ENCODE data around the gene DPCD.
"Not testable (repeated sequence)": the region's sequence is repeated elsewhere in the genome, so short reads cannot be mapped to it uniquely, and the experiment has no call there.

DPCD gene

GRCh38 chr10:101585841-101586240 is 2.3 kb upstream of the DPCD start:
- no peak for DNase-seq (ENCODE audit: low read depth)

GRCh38 chr10:101588879-101589278 is 758 bp downstream of the DPCD start:
- no peak for DNase-seq (ENCODE audit: low read depth)

- not testable (repeated sequence) for DNase-seq (ENCODE audit: low read depth)
Measured at GRCh38 chr10:101593331-101593730, 5.2 kb downstream of the DPCD start.

DNA sequence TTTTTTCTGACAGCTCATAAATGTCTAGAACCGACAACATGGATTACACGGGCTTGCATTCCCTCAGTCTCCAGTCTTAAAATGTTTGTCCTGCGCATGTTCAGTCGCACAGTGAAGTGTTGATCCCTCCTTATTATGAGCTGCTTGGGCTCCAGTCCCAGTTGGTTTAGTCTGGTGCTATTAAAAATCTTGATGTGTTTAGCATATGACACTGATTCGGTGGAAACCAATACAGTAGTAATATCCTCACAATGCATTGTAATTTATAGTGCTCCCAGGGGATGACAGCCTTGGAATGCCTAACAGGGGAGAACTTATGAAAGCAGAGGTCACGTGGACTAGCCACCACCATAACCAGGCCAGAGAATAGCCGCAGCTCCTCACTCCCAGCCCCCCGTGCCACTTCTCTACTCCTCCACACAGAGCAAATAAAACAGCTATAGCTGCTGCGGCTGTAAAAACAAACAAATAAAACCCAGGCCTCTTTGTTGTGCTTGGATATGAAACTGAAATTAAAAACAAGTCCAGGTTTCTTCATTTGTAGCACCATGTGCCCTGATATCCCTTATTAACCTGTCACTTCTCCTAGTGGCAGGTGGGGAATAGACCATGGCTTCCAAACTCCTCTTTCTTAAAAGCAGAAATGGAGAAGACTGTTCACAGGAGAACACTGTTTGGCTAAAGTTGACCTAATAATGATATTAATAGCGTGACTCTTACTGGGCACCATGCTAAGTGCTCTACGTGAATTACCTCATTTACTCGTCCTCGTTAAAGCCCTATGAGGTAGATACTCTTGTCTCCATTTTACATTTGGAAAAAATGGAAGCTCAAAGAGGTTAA is 7.7 kb downstream of the DPCD start:
- DNase-seq (ENCODE audit: low read depth), result no peak

- DNase-seq (ENCODE audit: low read depth), result no peak
Measured at GRCh38 chr10:101597091-101597900, 9.2 kb downstream of the DPCD start.

DNA sequence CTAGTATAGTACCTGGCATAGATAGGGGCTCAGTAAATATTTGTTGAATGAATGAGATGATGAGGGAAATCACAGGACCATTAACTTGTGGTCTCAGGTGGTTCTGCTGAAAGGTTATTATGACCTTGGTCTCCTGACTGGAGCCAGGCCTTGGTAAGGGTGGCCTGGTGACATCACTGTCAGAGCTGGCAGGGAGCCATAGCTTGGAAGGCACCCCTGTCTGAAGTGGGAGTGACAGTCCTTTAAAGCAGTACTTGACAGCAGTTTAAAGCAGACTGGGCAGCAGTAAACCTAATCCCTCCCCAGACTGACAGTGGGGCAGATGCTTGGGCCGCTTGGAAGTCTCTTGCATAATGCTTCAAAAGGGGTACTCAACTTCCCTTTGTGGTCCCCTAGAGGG is 13.4 kb downstream of the DPCD start:
- no peak for DNase-seq (ENCODE audit: low read depth)

DNA sequence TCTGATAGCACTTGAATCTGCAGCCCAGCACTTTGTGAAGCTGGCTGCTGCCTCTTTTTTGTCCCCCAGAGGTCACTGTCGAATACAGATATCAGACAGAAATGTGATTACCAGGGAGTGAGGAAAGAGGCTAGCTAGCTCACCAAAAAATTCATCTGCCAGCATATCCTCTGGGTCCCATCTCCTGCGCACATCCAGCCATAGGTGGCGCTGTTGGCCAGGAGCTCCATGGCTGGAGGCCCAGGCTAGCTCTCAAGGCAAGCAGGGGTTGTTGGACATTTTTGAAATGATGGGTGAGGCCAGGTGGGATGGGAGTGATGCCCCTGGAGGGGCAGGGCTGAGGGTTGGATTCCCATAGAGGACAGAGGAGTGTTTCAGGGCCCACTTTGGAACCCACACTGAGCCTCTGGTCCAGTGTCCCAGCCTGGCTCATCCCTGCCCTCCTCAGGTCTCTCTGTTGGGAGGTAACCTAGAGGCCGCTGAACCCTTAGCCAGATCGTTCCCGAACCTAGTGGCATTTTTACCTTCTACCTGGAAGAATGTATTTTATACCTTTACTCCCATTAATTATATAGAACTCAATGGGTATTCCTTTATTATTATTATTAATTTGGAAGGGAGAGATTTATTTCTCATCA is 14.8 kb downstream of the DPCD start:
- DNase-seq (ENCODE audit: low read depth), result peak; percentile 16

- DNase-seq (ENCODE audit: low read depth), result no peak
Measured at GRCh38 chr10:101607124-101607523, 19.0 kb downstream of the DPCD start.

DNA sequence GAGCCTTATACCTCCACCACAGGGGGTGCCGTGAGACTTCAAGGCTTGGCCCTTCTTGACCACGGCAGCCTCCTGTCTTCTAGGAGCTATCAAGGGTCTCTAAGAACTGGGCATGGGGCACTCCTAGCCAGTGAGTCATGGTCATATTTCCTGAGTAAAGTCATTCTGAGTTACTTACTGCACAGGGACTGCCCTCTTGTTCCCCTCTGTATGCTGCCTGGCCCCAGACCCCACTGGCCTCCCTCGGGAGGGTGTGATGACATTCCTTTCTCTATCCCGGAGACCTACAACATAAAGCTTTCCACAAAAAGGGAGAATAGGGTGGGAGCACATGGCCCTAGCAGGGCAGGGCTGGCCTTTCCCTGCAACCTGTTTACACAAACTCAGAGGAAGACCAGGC is 21.4 kb downstream of the DPCD start:
- no peak for DNase-seq (ENCODE audit: low read depth)

GRCh38 chr10:101611096-101611905 is 23.2 kb downstream of the DPCD start:
- DNase-seq (ENCODE audit: low read depth), result no peak

DNA sequence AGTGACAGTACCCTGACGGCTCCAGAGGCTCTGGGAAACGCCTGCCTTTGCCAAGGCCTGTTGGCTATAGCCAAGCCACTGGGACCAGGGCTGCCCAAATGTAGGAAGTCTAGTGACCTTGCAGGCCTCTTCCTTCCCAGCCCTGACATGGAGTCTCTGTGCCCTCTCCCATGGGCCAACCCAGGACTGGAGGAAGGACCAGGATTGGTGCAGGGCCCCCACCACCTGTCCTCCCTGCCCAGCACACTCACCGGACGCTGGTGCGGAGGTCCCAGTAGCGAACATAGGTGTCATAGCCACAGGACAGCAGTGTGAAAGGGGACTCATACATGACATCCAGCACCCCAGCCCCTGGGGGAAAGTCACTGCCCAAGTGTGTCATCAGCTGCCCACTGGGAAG is 24.0 kb downstream of the DPCD start:
- no peak for DNase-seq (ENCODE audit: low read depth)

DNA sequence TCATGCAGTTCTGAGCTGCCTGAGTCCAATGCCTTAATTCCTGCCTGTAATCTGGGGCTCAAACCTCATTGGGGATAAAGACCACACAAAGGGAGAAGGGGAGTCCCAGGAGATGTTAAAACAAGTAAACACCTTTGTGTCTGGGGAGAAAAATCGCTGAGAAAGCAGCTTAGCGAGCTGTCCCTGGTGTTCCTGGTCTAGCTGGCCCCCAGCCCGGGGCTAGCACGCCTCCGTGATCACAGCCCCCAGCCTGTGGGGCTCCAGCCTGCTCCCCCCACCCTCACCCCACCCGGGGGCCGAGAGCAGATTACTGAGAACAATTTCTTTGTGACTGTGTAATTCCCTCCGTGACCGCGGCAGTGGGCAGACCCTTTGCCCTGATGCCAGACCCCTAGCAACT is 24.8 kb downstream of the DPCD start:
- DNase-seq (ENCODE audit: low read depth), result no peak

DNA sequence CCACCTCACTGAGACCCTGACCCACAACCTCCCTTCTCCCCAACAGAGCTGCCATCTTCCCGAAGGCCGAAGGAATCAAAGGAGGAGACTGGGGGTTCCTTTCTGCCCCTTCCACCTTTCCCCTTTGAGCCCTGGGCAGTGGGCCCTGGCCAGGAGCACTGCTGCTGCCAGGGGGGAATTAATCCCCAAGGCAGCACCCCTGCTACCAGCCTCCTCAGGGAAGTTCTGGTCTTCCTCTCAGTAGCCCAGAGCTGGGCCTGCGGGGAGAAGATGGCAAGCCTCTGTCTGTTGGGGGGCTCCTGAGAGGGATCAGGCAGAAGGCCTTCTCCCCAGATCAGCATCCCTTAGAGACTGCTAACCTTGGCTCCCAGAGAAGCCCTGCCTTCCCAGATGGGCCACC is 25.5 kb downstream of the DPCD start:
- no peak for DNase-seq (ENCODE audit: low read depth)

- no peak for DNase-seq (ENCODE audit: low read depth)
Measured at GRCh38 chr10:101614663-101615524, 26.8 kb downstream of the DPCD start.

DNA sequence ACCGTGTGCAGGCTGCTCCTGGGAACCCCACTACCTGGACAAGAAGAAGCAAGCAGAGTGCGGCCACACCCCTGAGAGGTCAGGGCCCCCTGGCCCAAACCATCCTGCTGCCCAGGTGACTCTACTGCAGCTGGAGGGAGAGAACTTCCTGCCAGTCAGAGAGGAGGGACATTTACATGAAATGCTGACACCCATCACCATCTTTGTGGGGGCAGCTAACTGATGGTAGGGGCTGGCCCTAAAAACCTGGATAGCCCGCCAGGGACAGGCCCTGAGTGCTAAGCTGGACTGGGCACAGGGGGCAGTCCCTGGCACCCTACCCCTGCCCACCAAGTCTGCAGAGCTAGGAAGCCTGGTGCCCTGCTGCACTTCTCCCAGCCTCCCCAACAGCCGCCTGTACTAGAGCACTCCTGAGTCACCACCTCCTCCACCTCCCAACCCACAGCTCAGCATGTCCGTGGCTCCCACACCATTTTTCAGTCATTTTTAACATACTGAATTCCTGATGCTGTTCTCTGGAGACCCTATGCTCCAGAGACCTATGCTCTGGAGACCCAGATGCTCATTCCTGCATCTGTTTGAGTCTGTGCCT is 27.5 kb downstream of the DPCD start:
- DNase-seq (ENCODE audit: low read depth), result no peak

DNA sequence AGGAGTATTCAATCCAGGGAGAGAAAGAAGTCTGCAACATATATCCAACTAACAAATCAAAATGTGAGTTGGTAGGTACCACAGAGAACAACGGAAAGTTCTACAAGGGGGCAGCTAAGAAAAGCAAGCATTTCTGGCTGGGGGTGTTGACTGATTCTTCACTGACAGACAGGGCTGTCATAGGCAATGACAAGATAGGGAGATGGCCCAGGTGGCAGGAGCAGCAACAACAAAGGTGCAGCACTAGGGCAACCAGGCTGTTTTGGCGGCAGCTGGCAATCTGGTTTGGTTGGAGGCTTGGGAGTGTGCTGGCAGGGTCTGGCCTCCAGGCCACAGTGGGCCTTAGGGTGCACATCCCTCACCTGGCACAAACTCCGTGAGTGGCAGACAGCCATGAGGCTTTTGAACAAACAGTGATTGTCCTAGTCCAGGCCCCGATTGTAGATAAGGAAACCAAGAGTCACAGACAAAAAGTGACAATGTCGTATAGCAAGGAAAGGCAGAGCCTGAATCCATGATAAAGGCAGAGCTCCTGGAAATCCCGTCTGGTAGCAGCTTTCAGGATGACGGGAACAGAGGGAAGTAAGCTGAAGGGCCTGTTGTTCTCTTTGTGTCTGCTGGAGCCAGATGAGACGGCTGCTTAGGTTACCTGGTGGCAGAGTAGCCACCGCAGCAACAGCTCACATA is 28.4 kb downstream of the DPCD start:
- DNase-seq (ENCODE audit: low read depth), result no peak

GRCh38 chr10:101617102-101617823 is 29.1 kb downstream of the DPCD start:
- no peak for DNase-seq (ENCODE audit: low read depth)

DNA sequence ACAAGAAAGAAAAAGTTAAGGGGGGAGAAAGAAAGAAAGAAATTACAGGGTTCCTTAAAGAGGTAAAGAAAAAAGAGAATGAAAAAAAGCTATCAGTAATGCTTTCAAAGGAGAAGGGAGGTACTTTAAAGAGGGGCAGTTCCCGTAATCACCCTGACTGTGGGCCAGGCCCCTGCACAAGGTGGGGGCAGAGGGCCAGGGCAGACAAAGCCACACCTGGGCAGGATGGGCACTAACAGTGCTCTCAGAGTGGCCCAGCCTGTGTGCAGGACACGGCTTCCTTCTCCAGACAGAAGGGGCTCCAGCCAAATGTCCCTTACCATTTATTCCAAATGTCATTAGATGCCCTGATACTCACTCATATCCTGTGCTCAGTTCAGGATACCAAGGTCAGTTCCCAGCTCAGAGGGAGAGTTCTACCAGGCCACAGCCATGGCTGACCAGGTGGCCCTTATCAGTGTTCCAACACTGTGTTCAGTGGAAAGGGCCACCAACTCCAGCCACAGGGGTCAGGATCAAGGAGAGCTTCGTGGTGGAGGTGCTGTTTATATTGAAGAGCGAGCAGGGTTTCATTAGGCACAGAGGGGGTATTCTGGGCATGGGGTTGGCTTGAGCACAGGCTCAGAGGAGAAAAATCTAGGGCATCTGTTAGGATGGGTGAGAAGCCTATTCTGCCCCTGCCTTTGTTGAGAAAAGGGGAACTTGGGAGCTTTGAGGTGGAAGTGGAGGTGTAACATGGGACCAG is 29.9 kb downstream of the DPCD start:
- DNase-seq (ENCODE audit: low read depth), result no peak

GRCh38 chr10:101618871-101619270 is 30.8 kb downstream of the DPCD start:
- DNase-seq (ENCODE audit: low read depth), result no peak
